HG03457 (cell line): Measurements from ENCODE around the gene SKAP2.

Source experiments
- ATAC-seq: cut with Tn5 transposase; IDR thresholded peaks from one replicate; pipeline ENCODE4 v1.9.1; 2021; ENCODE audit warnings: moderate number of reproducible peaks; ENCODE audit not compliant: unreplicated experiment

SKAP2 gene

GRCh38 chr7:26668821-26669220, 195.6 kb downstream of the SKAP2 start:
- ATAC-seq, result no peak

- no peak for ATAC-seq
Measured at GRCh38 chr7:26667514-26668133, 196.8 kb downstream of the SKAP2 start.

GRCh38 chr7:26664735-26665416, 199.5 kb downstream of the SKAP2 start:
- ATAC-seq, result no peak

- ATAC-seq, result no peak
Measured at GRCh38 chr7:26664274-26664673, 200.1 kb downstream of the SKAP2 start.

DNA sequence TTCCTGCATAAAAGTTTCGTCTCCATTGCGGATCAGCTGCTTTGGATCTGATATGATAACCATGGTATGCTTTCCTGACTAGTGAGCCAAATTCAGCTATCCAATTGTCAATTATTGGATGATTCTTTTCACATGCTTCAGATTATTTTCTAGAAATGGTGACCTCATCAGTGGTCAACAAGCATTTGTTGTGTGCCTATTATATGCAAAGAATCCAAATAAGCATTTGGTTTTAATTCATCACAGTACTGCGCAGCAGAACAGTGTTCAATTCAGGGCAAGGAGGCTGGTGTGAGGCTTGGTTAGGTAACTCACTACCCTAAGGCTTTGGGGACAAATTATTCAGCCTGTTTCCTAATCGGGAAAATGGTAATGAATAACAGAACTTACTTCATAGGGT, 200.5 kb downstream of the SKAP2 start:
- ATAC-seq, result no peak

DNA sequence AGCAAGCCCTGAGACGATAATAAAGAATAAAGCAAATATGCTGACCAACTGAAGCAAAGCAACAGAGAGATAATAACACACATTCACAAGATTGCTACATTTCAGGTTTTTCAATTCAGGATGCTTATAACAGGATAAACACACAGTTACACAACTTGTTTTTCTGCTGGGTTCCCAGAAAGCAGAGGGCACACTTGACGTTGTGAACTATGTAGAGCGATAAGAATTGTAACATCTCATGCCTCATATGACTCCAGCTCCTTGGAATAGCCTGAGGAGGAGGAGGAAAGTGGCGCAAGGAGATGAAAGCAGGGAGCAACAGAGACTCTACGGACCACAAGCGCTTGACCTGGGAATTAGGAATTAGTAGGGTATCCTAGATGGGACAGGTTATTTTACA, 201.7 kb downstream of the SKAP2 start:
- no peak for ATAC-seq

GRCh38 chr7:26659121-26659520, 205.3 kb downstream of the SKAP2 start:
- ATAC-seq, result no peak

DNA sequence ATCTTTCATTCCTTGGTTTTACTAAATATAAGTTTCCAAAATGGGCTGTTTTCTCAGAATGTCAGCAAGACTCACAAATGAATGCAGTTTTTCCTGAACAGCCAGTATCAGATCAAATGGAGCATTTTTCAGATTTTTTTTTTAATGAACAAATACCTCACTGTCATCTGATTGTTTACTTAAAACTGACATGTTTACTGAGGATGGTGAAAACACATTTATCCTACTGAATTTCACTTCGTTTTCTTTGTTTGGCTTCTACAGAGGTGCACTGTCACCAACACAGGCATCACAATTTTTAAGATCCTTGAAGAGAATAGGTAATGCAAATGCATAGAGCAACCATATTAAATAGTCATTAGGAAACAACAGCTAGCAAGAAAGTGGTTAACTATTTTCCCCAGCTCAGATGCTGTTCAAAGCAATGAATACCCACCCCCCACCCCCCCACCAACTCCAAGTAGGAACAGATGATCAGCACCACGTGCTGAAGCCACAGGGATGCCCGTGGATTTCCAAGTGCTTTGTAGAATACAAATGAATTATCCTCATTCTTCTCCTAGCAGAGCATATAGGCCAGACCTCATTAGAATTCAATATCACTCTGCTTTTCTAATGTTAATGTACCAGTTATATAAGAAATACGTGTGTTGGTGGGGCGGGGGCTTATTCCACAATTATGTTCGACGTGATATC, 205.9 kb downstream of the SKAP2 start:
- no peak for ATAC-seq

DNA sequence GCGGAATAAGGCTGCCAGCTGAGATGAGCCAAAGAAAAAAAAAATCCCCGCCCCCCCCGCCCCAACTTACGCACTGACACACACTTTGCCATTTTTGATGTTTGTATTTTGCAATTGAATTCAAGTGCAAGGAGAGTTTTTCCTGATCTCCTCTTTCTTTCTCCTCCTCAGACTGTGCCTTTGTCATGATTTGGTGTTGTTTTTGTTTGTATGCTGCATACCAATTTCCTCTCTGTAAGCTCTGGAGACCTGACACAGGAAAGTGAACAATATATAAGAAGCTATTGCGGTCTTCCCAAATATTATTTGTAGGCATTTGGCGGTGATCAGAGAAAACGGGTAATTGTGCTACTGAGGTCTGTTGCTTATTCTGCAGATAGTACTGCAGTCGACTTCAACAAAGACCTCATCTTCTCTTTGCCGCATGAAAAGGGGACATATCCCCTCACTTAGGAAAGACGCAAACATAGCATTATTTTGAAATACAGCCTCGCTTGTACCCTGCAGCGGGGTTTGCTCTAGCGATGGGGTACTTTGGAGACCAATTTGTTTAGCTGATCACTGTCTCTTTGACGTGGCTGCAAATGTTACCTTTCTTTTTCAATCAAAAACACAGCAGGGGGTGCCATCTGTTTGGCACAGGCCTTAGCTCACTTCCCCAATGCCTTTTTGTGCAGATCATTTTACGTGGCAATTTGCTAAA, 206.6 kb downstream of the SKAP2 start:
- no peak for ATAC-seq

GRCh38 chr7:26657206-26657641, 207.2 kb downstream of the SKAP2 start:
- ATAC-seq, result no peak

DNA sequence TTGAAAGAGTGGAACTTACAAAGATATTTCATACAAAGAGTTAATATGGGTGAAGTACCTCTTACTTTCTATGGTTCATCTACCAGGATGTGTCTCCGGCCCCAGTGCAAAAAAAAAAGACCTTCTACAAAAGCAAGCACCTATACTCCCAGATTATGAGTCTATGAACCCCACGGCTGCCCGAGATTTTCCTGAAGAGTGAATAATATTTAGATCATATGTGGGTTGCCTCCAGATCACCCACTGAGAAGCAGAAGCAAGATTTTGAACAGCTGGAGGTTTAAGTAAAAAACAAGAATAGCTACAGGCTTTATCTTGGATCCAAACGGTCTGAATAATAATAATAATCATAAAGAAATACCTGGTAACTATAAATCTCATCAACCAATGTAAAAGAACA, 207.7 kb downstream of the SKAP2 start:
- ATAC-seq, result no peak

DNA sequence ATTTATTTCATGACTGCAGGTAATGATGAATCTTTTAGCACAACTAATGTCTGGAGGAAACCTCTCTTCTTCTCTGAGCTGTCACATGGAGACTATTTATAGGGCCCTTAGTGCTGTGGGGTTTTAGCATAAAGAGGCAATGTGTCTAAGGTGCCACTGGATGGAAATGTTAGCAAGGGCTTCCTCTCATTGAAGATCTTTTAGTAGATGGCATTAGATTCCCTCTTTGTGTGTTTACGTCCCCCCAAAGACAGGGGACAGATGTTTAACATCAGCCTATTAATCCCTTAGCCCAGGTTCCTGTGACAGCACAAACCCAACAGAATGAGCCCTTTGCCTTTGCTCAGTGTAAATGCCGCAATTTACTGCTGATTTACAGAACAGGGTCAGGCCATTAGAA, 208.6 kb downstream of the SKAP2 start:
- no peak for ATAC-seq

DNA sequence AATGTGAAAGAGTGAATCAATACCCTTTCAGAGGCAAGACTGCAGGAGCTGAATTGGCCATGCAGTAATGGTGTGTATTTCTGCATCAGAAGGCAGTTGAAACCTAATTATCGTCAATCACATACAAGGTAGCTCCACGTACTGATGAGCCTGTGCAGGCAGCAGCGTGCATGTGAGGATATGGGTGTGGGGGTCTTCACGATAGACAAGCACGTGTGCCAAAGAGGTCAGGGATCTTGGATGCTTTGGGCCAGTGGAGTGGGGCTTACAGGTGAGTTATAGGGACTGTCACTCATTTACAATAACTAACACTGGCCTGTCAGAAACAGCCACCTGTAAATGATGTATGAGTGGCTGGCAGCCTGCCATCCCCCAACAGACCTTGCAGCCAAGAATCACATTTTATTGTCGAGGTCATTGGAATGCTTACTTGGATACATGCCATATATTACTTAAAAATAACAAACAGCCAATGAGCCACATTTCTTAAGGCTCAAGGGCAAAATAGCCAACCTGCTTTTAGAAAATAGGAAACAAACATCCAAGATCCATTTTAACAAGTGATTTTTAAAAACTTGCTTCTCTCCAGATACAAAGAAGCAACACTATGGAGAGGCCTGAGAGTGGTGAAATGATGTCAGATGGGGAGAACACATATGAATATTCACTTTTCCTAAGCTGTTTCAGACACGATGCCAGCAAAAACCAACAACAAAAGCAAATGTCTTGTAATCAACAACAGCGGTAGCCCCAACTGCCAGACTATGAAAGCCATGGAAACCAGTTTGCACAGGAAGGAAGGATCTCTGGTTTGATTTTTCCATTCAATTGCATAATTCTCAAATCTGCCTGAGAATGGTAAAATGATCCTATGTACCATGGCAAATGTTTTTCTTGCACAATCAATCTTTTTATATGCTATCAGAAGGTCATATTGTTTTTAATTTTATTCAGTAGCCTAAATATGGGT, 210.7 kb downstream of the SKAP2 start:
- no peak for ATAC-seq

DNA sequence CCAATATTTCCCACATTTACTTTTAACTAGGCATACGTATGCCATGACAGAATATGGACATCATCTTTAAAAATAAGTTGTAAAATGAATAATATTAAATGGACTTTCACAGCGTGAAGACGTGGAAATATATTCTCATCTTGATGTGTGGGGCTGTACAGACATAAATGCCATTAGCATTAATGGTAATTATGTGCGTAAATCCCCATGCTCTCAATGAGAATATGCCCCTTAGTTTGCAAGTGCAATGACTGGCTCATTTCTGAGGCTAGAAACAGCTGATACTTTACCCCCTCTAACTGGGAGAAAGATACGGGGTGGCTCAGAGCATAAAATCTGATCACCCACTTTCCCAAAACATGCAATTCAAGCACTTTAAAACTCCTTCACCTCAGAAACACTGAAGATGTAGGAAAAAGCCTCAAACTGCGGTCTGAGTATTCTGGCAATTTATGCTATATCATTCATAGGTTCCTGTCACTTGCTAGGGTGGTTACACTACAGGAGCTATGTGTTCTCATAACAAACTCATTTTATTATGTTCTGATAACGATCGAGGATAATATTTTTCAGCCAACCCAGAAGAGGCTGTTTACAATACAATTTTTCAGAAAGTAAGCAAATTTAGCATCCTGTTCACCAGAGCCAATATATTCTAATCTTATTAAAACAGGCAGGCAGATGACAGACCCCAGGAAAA, 211.8 kb downstream of the SKAP2 start:
- no peak for ATAC-seq

DNA sequence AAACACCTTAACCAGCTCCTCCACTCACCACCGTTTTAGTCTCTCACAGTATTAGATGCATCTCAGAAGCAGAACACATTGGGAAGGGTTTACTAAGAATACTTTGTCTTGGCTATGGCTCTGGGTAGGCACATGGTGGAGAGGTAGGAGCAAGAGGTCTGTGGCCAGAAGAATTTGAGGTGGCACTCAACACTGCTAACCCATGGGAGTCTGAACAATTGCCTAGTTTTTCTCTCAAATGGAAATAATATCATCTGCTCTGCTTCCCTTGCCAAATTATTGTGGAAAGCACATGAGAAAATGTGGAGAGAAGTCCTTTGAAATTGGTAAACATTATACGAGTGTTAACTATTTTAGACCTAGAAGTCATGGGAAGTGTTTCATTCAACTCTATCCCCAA, 214.3 kb downstream of the SKAP2 start:
- no peak for ATAC-seq

- ATAC-seq, result no peak
Measured at GRCh38 chr7:26649388-26649787, 215.0 kb downstream of the SKAP2 start.

DNA sequence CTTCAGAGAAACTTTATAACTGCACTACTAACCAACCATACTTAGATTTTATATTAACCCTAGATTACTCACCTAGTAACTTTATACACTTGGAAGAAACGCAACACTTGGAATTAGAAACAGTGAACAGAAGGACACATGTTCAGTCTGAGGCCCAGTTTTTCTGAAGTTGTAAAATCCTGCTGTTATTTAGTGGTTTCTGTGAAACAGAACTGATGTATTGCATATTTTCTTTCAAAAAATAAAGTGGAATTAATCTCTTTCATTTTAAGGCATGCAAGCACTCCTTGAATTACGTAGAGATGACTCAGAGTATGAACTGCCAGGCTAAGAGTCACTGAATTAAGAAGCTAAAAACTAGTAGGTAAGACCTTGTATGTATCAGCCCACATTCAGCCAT, 215.8 kb downstream of the SKAP2 start:
- ATAC-seq, result no peak

- ATAC-seq, result no peak
Measured at GRCh38 chr7:26646336-26647048, 217.9 kb downstream of the SKAP2 start.

- no peak for ATAC-seq
Measured at GRCh38 chr7:26645121-26645520, 219.3 kb downstream of the SKAP2 start.
